OCI-LY3 (cell line): ENCODE data around the gene CCDC78.

Source experiments
- H2AFZ ChIP-seq: fragments of 200-600, 300-600 bp; shearing (Covaris generic); 2 replicates; pipeline ENCODE4 v1.6.0; 2014; ENCODE audit warnings: antibody characterized with exemption, low read depth, low read length
- H3K27ac ChIP-seq: fragments of 200-600, 300-600 bp; sonication (generic); 2 replicates; pipeline ENCODE4 v1.5.1; 2014; ENCODE audit warnings: mild to moderate bottlenecking, low read length, moderate library complexity, mixed read lengths
- H3K27me3 ChIP-seq: fragments of 200-600, 300-600 bp; sonication (generic); 2 replicates; pipeline ENCODE4 v1.6.1; 2014; ENCODE audit warnings: low read depth, low read length, mixed read lengths
- H3K36me3 ChIP-seq: fragments of 200-600, 300-600 bp; sonication (generic); replicated peaks from 2 replicates; pipeline ENCODE3; 2014; ENCODE audit warnings: low read depth, low read length, mixed read lengths
- H3K4me1 ChIP-seq: fragments of 300-600, 200-600 bp; sonication (generic); 2 replicates; pipeline ENCODE4 v1.6.1; 2014; ENCODE audit warnings: low read length, mixed read lengths
- H3K4me2 ChIP-seq: fragments of 200-600, 300-600 bp; sonication (generic); 2 replicates; pipeline ENCODE4 v1.6.1; 2014; ENCODE audit warnings: low read length, mixed read lengths
- H3K4me3 ChIP-seq: fragments of 300-600, 200-600 bp; sonication (generic); 2 replicates; pipeline ENCODE4 v1.5.1; 2014; ENCODE audit warnings: antibody characterized with exemption, mild to moderate bottlenecking, low read length, moderate library complexity
- H3K79me2 ChIP-seq: fragments of 300-600, 200-600 bp; shearing (Covaris generic); 2 replicates; pipeline ENCODE4 v1.6.1; 2014; ENCODE audit warnings: mild to moderate bottlenecking, low read length, mixed read lengths
- H3K9ac ChIP-seq: fragments of 300-600, 200-600 bp; shearing (Covaris generic); 2 replicates; pipeline ENCODE4 v1.6.0; 2014; ENCODE audit warnings: mild to moderate bottlenecking, low read length, moderate library complexity
- H3K9me3 ChIP-seq: fragments of 200-600, 300-600 bp; shearing (Covaris generic); 2 replicates; pipeline ENCODE4 v1.6.1; 2014; ENCODE audit warnings: low read length, mixed read lengths; ENCODE audit not compliant: insufficient read depth
- H4K20me1 ChIP-seq: fragments of 200-600, 300-600 bp; sonication (generic); 2 replicates; pipeline ENCODE4 v1.6.1; 2016; ENCODE audit warnings: low read length, mixed read lengths; ENCODE audit not compliant: insufficient read depth
- CTCF ChIP-seq: fragments of 200-600, 300-600 bp; sonication (generic); IDR thresholded peaks from 2 replicates; pipeline ENCODE4 v1.5.1; 2014; ENCODE audit warnings: antibody characterized with exemption, low read length, low read depth
- EZH2phosphoT487 ChIP-seq: fragments of 200-600 bp; shearing (Covaris generic); IDR thresholded peaks from 2 replicates; pipeline ENCODE4 v1.6.1; 2018; ENCODE audit warnings: antibody characterized with exemption, mixed run types, low read depth

Gene CCDC78

GRCh38 chr16:695355-696089 lies 30.7 kb downstream of the CCDC78 start:
- H3K27ac ChIP-seq: peak overlapping the region; percentile 32; the same call in 1 of the 2 replicates

GRCh38 chr16:694863-695354 lies 31.3 kb downstream of the CCDC78 start:
- Histone ChIP-seq H2AFZ (no peak overlapping the region), H4K20me1 (no peaks in the 10 kb centered on the region), H3K36me3 (no peaks in the 10 kb centered on the region), H3K79me2 (peaks cover 1% of the 10 kb centered on the region; the same call in 1 of the 2 replicates), H3K4me3 (peak overlapping the region; percentile 87), H3K27me3 (no peaks in the 10 kb centered on the region), H3K9me3 (no peaks in the 10 kb centered on the region), H3K4me1 (no peaks in the 10 kb centered on the region), H3K27ac (no peak overlapping the region), H3K9ac (peak overlapping the region; percentile 43; the same call in 1 of the 2 replicates), H3K4me2 (peak overlapping the region; percentile 62)
- no peak for TF ChIP-seq EZH2phosphoT487
- no peak for TF ChIP-seq CTCF

More at GRCh38 chr16:695355-696089, 30.7 kb downstream of the CCDC78 start:
- Histone ChIP-seq H3K4me1 (no peaks in the 10 kb centered on the region), H2AFZ (peak overlapping the region; percentile 54; the same call in 1 of the 2 replicates), H3K36me3 (no peaks in the 10 kb centered on the region), H4K20me1 (no peaks in the 10 kb centered on the region), H3K4me3 (peak overlapping the region; percentile 87), H3K9ac (peak overlapping the region; percentile 72), H3K4me2 (peak overlapping the region; percentile 79), H3K9me3 (no peaks in the 10 kb centered on the region), H3K27me3 (no peaks in the 10 kb centered on the region), H3K79me2 (no peaks in the 10 kb centered on the region)
- TF ChIP-seq EZH2phosphoT487 (no peak), CTCF (no peak)

- peak overlapping the region; percentile 87 for H3K4me3 ChIP-seq
- H3K4me1 ChIP-seq: peaks cover 3% of the 10 kb centered on the region
- H4K20me1 ChIP-seq: no peaks in the 10 kb centered on the region
- no peaks in the 10 kb centered on the region for H3K27me3 ChIP-seq
- no peak overlapping the region for H3K27ac ChIP-seq
- H2AFZ ChIP-seq: no peak overlapping the region
- H3K36me3 ChIP-seq: no peaks in the 10 kb centered on the region
- no peak overlapping the region for H3K9ac ChIP-seq
- H3K9me3 ChIP-seq: no peaks in the 10 kb centered on the region
- TF ChIP-seq CTCF: no peak
- no peak for TF ChIP-seq EZH2phosphoT487
- H3K79me2 ChIP-seq: peaks cover 7% of the 10 kb centered on the region
- H3K4me2 ChIP-seq: 0 out of 2 replicates have a peak overlapping the region, but pooled peaks have one; percentile 62
These were observed 31.9 kb downstream of the CCDC78 start for GRCh38 chr16:694187-694862.

- no peak overlapping the region for H2AFZ ChIP-seq
- TF ChIP-seq CTCF (no peak), EZH2phosphoT487 (no peak)
- H3K9ac ChIP-seq: no peak overlapping the region
- no peaks in the 10 kb centered on the region for H3K36me3 ChIP-seq
- no peak overlapping the region for H3K4me3 ChIP-seq
- H3K9me3 ChIP-seq: no peaks in the 10 kb centered on the region
- H3K27me3 ChIP-seq: no peaks in the 10 kb centered on the region
- peaks cover 13% of the 10 kb centered on the region for H3K79me2 ChIP-seq
- no peaks in the 10 kb centered on the region for H4K20me1 ChIP-seq
- H3K4me1 ChIP-seq: peaks cover 9% of the 10 kb centered on the region
- no peak overlapping the region for H3K4me2 ChIP-seq
- no peak overlapping the region for H3K27ac ChIP-seq
These were observed 32.5 kb downstream of the CCDC78 start for GRCh38 chr16:693766-694165.
